PC-9 (cell line): ENCODE measurements around the gene NEURL3.

ENCODE experiments used
- EZH2 ChIP-seq: fragments of 200-600 bp; sonication (generic); IDR thresholded peaks from 2 replicates; pipeline ENCODE4 v1.8.0; 2017; ENCODE audit warnings: antibody characterized with exemption, low read depth
- TF ChIP-seq, protein P1 (sequence below): fragments of 200-600 bp; sonication (generic); conservative IDR thresholded peaks from 2 replicates; pipeline ENCODE4 v1.6.1; 2017; ENCODE audit warnings: mixed run types, antibody characterized with exemption, mild to moderate bottlenecking, moderate library complexity

DNA sequence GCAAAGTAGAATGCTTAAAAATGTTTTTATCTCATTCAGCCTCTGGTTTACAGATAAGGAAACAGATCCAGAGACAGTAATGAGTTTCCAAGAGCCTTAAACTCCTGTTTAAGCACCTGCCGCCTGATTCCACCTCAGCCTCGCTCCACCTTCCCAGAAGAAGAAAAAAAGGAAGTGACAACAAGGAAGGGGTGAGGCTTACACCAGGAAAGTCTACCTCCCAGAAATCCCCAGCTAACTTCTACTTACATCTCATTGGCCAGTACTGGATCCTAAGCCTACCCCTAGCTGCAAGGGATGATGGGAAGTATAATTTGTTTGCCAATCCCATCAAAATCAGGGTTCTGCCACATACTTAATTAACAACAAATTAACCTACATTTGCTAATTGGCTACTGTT is 16.1 kb upstream of the NEURL3 start:
- TF ChIP-seq, protein P1, sequence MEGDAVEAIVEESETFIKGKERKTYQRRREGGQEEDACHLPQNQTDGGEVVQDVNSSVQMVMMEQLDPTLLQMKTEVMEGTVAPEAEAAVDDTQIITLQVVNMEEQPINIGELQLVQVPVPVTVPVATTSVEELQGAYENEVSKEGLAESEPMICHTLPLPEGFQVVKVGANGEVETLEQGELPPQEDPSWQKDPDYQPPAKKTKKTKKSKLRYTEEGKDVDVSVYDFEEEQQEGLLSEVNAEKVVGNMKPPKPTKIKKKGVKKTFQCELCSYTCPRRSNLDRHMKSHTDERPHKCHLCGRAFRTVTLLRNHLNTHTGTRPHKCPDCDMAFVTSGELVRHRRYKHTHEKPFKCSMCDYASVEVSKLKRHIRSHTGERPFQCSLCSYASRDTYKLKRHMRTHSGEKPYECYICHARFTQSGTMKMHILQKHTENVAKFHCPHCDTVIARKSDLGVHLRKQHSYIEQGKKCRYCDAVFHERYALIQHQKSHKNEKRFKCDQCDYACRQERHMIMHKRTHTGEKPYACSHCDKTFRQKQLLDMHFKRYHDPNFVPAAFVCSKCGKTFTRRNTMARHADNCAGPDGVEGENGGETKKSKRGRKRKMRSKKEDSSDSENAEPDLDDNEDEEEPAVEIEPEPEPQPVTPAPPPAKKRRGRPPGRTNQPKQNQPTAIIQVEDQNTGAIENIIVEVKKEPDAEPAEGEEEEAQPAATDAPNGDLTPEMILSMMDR = no peak
- no peak for TF ChIP-seq EZH2
